Measurements from ENCODE around the gene MYZAP. TPM values are rescaled to one million over a fixed set of nuclear protein-coding genes. Genes with fewer than 3 reads are reported as not detected.

MYZAP gene
- total RNA-seq, 1 experiment from 2014 or later: 1.1 TPM

- Histone ChIP-seq H3K4me3 (ENCODE audit: low read depth in 2 of 2, low read length in 2 of 2) (no peak overlapping the region), H3K27ac (ENCODE audit: low read length) (no peak overlapping the region), H3K36me3 (ENCODE audit: control insufficient read depth, insufficient read depth, low read length) (no peaks in the 10 kb centered on the region), H3K4me1 (ENCODE audit: control insufficient read depth, insufficient read depth, low read length) (no peaks in the 10 kb centered on the region), H3K27me3 (ENCODE audit: control insufficient read depth, insufficient read depth, low read length) (no peaks in the 10 kb centered on the region), H3K9me3 (ENCODE audit: control insufficient read depth, insufficient read depth, low read depth, low read length) (no peaks in the 10 kb centered on the region)
- DNase-seq (ENCODE audit: low read depth, low spot score) (no peak), ATAC-seq (no peak)
- in situ Hi-C loops (cut with HindIII; ENCODE audit: low pct_unique_long_range_greater_than_20kb, low sequenced_read_pairs): no loop called here
- BruUV-seq (replicated peaks): no TSS peak
- ChIA-PET CTCF (no interaction called here), POLR2A (no interaction called here)
- intact Hi-C loops (cut with micrococcal nuclease; ENCODE audit: unreplicated experiment): no loop called here
- no peak for TF ChIP-seq REST (IDR thresholded peaks at IDR 0.05; ENCODE audit: insufficient read depth in 1 of 2, low read depth in 2 of 2, low read length in 1 of 2)
- no peak for TF ChIP-seq SIN3A (IDR thresholded peaks at IDR 0.05; ENCODE audit: borderline replicate concordance, insufficient read depth, low read depth, low read length)
- no peak for TF ChIP-seq POLR2AphosphoS5 (IDR thresholded peaks at IDR 0.05; ENCODE audit: low read depth, low read length)
- TF ChIP-seq TCF7L2 (IDR thresholded peaks at IDR 0.05; ENCODE audit: low read depth, low read length): no peak
- TF ChIP-seq, protein P1, sequence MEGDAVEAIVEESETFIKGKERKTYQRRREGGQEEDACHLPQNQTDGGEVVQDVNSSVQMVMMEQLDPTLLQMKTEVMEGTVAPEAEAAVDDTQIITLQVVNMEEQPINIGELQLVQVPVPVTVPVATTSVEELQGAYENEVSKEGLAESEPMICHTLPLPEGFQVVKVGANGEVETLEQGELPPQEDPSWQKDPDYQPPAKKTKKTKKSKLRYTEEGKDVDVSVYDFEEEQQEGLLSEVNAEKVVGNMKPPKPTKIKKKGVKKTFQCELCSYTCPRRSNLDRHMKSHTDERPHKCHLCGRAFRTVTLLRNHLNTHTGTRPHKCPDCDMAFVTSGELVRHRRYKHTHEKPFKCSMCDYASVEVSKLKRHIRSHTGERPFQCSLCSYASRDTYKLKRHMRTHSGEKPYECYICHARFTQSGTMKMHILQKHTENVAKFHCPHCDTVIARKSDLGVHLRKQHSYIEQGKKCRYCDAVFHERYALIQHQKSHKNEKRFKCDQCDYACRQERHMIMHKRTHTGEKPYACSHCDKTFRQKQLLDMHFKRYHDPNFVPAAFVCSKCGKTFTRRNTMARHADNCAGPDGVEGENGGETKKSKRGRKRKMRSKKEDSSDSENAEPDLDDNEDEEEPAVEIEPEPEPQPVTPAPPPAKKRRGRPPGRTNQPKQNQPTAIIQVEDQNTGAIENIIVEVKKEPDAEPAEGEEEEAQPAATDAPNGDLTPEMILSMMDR (IDR thresholded peaks at IDR 0.05): no peak
Measured at GRCh38 chr15:57572468-57572867, 19.2 kb upstream of the MYZAP start.

GRCh38 chr15:57573151-57573550 lies 18.6 kb upstream of the MYZAP start:
- POLR2A ChIA-PET: no interaction called here
- H3K4me1 ChIP-seq (ENCODE audit: control insufficient read depth, insufficient read depth, low read length): no peaks in the 10 kb centered on the region
- ATAC-seq (no peak), DNase-seq (ENCODE audit: low read depth, low spot score) (no peak)
- no peak overlapping the region for H3K4me3 ChIP-seq (ENCODE audit: low read depth in 2 of 2, low read length in 2 of 2)
- no peaks in the 10 kb centered on the region for H3K9me3 ChIP-seq (ENCODE audit: control insufficient read depth, insufficient read depth, low read depth, low read length)
- in situ Hi-C loops (cut with HindIII; ENCODE audit: low pct_unique_long_range_greater_than_20kb, low sequenced_read_pairs): no loop called here
- intact Hi-C loops (cut with micrococcal nuclease; ENCODE audit: unreplicated experiment): no loop called here
- BruUV-seq (replicated peaks): no TSS peak
- TF ChIP-seq POLR2AphosphoS5 (IDR thresholded peaks at IDR 0.05; ENCODE audit: low read depth, low read length): no peak
- TF ChIP-seq, protein P1 (IDR thresholded peaks at IDR 0.05): no peak
- TF ChIP-seq SIN3A (IDR thresholded peaks at IDR 0.05; ENCODE audit: borderline replicate concordance, insufficient read depth, low read depth, low read length): no peak
- no peak for TF ChIP-seq TCF7L2 (IDR thresholded peaks at IDR 0.05; ENCODE audit: low read depth, low read length)
- no peaks in the 10 kb centered on the region for H3K36me3 ChIP-seq (ENCODE audit: control insufficient read depth, insufficient read depth, low read length)
- H3K27me3 ChIP-seq (ENCODE audit: control insufficient read depth, insufficient read depth, low read length): 0 out of 2 replicates have a peak, but pooled peaks cover 2% of the 10 kb centered on the region
- CTCF ChIA-PET: no interaction called here
- H3K27ac ChIP-seq (ENCODE audit: low read length): no peak overlapping the region
